Astrocyte of the hippocampus (primary cell): ENCODE data around the gene ZNF19.

ENCODE experiments used
- DNase-seq: peaks from one replicate; pipeline ENCODE4 v3.0.0; 2011; ENCODE audit warnings: low read depth, low spot score

The ZNF19 gene

DNA sequence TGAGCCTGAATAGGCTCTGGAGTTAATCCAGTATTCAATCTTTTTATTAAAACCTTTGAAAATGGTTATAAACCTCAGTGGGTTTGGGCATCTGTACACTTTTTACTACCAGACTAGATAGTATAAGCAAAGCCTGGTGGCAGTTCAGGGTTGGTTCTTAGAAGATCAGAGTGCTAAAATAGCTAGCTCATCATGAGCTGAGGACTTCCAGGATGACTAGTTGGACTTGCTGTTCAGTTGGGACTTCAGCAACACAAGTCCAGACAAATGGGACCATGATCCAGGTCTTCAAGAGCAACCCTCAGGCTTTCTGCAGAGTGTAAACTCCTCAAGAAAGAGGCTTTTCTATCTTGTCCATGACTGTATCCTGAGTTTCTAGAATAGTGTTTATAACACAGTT, 1.2 kb upstream of the ZNF19 start:
- no peak for DNase-seq

DNA sequence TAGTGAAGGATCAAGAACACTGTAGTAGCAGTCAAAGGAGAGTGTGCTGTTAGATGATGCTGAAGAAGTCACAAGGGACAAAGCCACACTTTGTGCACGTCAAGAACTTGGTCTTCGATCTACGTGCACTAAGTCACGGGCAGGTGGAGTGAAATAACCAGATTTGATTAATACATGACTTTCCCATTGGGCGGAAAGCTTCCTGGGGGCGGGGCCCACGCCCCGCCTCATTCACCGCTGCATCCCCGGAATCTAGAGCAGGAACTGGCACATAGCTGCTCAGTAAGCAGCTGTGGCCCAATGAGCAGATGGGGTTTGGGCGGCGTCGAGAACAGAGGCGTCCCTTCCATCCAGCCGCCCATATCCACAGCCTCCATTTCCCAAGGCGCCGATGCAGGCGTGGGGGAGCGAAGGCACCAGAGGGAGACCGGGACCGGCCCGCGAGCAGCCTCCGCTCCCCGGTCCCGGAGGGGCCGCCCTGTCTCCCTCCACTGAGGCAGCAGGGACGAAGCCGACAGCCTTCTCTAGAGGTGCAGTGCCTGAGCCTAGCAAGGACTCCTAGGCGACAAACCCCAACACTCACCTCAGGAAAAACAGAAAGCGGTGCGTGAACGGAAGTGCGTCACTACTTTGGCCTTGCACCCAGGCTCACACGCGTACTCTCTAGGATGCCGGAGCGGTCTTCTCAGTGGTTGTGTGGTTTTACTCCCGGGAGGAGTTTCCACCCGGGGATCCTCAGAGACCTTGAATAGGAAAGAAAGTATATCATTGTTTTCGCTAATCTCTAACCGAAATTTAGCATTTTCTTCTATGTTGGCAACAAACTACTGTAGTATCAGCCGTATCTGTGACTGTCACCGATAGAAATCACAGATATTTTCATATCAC, 4.9 kb downstream of the ZNF19 start:
- peak; percentile 95 for DNase-seq

DNA sequence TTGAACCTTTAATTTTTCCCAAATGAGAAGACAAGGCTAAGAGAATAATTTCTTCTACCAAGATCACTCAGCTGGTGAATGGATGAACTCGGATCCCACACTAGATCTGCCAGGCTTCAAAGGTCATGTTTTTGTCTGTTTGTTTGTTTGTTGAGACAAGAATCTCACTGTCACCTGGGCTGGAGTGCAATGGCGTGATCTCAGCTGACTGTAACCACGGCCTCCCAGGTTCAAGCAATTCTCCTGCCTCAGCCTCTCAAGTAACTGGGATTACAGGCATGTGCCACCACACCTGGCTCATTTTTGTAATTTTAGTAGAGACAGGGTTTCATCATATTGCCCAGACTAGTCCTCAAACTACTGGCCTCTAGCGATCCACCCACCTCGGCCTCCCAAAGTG, 6.6 kb downstream of the ZNF19 start:
- DNase-seq: no peak

DNA sequence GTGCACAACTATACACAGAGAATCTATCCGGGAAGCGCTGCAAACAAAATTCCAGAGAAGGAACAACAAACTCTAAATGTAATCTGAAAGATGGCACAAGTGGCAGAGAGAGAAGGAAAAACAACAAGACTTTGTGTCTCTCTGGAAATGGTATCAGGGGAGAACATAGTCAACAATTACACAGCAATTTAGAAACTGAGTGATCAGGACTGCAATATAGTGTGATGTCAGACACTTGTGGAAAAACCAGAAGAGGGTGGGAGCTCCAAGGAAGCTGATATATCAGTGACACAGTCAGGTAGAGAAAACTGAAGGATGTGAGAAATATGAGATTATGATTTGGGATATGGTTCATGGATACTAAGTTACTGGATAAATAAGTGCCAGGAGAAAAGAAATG, 8.2 kb downstream of the ZNF19 start:
- DNase-seq: no peak

DNA sequence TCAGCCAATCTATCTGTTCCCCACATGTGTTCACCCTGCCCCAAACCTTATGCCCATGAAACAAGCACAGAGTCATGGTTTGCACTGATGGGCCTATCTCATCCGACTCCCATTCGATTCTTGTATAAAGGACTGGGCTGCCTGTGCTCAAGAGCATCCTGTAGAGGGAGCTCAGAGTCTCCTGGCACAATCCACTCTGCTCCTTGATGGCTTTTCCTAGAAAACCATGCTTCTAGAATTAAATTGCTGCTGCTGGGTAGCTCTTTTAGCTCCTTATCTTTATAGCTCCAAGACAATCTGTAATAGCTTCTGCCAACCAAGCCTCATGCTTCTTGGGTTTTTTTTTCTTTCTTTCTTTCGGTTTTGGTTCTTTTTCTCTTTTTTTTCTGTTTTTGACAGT, 9.7 kb downstream of the ZNF19 start:
- no peak for DNase-seq

DNA sequence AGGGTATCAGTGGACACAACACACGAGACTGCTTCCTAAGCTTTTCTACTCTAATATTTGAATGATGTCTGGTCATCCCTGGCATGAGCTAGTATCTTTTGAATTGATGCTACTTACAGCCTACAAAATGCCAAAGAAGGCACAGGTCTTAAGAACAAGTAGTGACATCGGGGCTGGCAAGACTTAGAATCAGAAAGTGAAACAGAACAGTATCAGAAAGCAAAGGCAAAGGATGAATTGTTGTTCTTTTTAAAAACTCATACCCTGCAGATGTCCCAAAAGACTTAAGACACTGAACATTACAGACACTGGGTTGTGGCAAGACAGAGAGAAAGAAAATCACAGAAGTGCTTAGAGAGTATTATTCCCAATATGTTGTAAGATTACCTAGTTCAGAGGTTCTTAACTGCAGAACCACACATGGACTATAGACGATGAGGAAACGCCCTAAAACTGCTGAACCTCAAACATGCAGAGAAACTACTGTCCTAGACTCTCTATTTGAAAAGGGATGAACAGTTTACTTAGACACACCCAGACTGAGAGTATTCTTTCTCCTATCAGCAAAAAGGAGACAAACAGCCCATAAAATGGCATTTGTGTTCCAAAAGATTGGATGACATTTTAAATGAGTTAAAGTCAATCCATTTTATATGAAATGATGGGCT, 12.5 kb downstream of the ZNF19 start:
- DNase-seq: no peak

DNA sequence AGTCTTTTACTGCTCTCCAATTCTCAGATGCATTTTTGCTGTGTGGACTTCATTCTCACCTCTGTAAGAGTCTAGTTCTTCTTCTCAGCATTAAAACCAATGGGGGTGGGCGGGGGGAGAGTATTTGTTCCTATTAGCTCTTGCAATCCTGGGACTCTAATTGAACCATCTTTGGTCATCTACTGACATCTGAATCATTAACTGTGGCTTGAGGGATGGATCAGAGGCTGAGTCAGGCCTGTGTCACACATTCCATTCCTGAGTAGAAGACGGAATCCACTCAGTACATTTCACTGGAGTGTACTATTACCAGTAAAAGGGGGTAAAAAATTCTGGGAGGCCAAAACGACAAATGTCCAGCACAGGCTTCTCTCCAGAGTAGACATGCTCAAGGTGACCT, 14.3 kb downstream of the ZNF19 start:
- DNase-seq: peak; percentile 87

DNA sequence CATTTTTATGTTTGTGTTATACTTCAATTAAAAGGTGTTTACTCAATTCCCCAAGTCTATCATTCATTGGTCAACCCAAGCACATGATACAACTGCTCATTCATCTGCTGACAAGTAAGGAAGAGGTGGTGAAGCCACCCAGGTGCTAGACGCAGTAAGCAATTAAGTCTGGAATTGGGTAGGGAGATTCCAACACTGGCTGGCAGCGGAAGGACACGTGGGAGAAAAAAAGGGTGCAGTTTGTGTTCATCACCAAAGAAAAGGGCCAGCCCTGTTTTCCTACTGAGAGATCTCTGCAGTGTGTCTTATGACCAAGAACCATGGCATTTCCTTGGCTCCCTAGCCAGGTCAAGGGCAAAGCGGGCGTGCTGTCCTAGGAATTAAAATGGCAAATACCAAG, 15.2 kb downstream of the ZNF19 start:
- DNase-seq: peak; percentile 8

DNA sequence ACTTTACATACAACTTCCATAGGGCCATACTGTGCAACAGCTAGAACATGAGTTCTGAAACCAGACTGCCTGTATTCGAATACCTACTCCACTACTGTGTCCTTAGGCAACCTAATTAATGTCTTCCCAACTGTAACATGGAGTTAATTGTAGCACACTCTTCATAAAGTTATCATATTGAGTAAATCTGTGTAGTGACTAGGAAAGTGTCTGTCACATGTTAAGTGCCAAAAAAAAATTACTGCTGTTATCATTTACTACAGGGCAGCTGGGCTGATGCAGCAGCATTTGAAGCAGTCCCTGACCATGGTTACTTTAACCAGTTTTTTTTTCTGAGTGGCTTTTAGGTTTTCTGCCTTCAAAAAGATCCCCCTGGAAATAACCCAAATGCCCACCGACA, 16.2 kb downstream of the ZNF19 start:
- no peak for DNase-seq

DNA sequence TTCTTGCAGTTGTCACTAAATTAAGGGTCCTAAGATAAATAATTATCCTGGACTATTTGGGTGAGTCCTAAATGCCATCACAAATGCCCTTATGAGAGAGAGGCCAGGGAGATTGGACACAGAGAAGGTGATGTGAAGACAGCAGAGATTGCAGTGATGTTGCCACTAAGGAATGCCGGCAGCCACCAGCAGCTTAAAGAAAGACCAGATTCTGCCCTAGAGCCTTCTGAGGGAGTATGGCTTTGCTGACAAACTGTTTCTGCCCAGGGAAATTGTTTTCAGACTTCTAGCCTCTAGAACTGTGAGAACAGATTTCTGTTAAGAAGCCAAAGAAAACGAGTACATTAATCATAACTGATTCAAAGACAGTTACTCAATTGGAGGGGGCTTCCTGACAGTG, 17.1 kb downstream of the ZNF19 start:
- peak; percentile 7 for DNase-seq

DNA sequence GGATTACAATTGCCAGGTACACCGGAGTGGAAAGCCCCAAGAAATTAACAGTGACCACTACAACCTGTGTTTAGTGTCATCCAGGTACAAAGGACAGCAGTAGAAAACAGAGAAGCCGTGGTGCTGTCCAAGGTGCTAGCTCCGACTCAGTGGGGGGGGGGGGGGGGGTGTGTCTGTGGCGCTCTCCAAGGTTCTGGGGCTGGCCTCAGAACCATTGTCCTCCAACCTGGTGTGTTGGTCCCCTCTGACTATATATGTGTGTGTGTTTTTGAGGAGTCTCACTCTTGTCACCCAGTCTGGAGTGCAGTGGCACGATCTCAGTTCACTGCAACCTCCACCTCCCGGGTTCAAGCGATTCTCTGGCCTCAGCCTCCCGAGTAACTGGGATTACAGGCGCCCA, 21.3 kb downstream of the ZNF19 start:
- DNase-seq: peak; percentile 71

DNA sequence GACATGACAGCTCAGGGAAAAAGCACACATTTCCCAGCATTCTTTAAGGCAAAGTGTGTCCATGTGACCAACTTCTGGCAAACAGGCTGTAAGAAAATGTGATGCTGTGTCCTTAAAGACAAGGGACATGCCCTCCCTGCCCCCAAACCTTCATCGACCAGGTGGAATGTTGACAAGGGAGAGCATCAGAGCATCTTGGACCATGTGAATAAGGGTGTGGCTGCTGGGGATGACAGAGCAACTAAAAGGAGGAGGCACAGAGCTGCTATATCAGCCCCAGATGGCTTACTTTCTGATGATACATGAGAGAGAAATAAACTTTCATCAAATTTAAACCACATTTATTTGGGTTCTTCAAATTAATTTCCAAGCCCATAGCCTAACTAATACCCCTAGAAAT, 24.9 kb downstream of the ZNF19 start:
- no peak for DNase-seq

DNA sequence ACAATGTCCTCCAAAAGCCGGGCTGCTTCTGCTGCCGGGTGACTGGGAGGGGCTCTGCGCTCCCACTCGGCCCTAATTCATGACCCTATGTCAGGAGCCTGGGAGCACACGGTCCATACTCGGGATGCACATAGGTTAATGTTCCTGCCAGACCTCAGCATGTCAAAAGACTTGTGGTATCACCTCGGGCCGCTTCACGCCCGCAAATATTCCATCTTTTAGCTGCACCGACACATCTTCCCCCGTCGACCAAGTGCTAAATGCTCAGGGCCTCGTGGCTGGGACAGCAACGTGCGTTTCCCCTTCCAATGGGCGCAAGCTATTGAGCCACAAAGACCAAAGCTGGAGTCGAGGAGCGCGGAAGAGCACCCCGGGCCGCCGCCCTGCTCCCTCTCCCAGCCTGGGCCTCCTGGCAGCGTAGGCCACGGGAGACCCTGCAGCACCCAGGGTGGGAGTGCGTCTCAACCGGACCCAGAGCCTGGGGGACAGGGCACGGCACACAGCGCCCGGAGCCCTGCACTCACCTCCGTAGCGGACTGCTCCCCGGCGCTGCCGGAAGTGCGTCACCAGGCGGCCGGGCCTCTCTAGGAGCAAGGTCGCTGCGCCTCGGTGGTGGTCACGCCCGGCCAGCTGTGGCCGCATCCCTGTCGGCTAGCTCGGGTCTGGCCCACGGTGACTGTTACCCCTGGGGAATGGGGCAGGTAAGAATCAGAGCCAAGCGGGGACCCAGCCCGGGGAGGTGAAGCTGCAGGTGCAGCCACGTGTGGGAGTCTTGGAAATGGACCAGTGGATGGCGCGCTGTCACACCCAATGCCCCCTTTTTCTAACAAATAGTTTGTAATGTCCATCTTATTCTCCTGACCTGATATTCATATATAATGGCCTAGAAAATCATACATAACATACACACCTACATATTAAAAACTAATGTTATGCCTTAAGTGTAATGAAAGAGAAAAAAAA, 27.2 kb downstream of the ZNF19 start, which contains the start of gene ZNF23:
TSS of gene ZNF23 (minus strand) at position 562 of the 963 bp plus-strand sequence. CDS start 5,451 bp downstream, outside the sequence.
- peak; percentile 89 for DNase-seq

DNA sequence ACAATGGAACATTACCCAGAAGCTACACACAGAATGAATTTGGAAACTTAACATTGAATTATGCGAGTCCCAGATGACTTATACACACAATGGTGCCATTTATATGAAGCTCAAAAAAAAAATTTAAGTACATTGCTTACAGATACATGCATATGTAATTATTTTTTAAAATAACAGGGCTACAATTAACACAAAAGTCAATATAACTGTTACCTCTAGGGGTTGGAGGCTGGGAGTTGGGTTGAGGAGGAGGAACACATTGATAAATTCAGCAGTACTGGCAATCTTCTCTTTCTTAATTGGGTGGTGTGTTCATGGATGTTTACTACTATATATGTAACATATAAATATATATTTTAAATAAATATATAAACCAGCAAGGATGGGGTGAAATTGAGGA, 28.2 kb downstream of the ZNF19 start:
- no peak for DNase-seq

DNA sequence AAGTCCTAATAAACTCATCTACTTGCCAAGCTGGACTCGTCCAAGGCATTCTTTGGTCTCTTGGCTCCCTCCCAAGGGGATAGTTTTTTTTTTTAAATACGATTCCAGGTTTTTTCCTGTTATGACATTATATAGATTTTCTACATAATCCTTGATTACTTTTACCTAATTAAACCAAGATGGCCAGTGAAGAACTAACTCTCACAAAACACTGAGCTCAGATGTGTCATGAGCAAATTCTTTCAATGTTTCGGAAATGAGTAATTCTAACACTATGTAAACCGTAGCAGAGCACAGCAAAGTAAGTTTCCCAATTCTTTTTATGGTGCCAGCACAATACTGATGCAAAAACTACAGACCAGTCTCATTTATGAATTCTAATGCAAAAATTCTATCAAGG, 28.9 kb downstream of the ZNF19 start:
- DNase-seq: peak; percentile 68

DNA sequence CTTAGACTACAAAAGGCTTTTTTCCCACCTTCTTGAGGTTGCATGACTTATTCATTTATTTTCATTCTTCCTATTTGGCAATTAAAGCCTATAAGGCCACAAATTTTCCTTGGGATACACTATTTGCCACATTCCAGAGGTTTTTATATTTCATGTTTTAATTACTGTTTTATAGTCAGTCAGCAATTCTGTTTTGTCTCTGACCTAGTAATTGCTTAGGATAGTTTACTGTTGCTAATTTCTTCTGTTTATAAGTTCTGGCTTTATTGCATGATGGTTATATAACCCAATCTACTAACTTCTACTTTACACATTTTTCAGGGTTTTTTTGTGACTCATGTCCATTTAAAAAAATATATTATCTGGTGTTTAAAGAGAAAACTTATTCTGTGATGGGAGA, 29.6 kb downstream of the ZNF19 start:
- DNase-seq: no peak

DNA sequence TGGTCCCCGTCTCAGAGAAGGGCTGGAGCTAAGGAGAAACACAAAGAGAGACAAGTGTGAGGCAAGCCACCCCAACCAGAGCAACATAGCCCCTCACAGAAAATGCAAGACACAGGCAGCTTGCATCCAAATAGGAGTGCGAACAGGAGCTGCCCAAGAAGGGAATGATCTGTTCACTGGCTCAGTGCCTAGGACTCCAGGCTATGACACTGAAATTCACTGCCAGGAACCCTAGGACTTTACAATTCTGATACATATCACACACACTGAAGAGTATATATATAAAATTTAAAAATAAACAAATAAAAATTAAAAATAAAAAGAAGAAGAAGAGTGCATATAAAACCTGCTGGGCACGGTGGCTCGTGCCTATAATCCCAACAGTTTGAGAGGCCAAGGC, 32.3 kb downstream of the ZNF19 start:
- no peak for DNase-seq

DNA sequence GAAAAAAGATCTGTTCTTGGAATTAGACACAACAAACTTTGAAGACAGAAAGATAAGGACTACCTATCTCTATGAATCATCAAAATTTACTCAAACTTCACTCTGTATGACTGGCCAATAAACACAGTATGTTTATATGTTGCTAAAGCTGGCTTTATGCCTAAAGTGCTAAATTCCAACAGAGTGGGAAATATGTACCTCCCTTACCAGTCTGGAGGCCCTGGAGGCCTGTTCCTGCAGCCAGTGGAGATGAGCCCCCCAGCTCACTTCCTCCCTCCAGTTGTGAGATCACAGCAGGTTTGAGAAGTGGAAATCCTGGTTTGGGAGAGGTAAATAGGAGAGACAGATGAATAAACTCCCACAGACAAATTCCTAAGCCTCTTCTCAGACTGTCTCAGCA, 36.1 kb downstream of the ZNF19 start:
- no peak for DNase-seq

DNA sequence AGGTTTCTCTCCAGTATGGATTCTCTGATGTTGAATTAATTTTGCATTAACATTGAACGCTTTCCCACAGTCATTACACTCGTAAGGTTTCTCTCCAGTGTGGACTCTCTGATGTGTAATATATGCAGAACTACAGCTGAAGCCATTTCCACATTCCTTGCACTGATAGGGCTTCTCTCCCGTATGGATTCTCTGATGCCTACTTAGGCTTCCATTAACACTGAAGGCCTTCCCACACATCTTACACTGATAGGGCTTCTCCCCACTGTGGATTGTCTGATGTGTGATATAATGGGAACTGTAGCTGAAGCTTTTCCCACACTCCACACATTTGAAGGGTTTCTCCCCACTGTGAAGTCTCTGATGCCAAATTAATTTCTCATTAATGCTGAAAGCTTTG, 40.1 kb downstream of the ZNF19 start:
- no peak for DNase-seq

DNA sequence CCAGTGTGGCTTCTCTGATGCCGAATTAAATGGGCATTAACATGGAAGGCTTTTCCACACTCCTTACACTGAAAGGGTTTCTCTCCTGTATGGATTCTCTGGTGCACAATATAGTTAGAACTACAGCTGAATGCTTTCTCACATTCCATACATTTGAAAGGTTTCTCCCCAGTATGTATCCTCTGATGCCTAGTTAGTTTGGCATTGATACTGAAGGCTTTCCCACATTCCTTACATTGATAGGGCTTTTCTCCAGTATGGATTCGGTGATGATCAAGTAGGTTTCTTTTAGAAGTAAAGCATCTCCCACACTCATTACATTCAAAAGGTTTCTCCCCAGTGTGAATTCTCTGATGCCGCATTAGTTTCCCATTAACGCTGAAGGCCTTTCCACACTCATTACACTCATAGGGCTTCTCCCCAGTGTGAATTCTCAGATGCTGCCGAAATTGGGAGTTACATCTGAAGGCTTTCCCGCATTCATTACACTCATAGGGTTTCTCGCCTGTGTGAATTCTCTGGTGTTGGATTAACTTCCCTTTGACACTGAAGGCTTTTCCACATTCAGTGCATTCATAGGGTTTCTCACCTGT, 40.8 kb downstream of the ZNF19 start:
- no peak for DNase-seq

DNA sequence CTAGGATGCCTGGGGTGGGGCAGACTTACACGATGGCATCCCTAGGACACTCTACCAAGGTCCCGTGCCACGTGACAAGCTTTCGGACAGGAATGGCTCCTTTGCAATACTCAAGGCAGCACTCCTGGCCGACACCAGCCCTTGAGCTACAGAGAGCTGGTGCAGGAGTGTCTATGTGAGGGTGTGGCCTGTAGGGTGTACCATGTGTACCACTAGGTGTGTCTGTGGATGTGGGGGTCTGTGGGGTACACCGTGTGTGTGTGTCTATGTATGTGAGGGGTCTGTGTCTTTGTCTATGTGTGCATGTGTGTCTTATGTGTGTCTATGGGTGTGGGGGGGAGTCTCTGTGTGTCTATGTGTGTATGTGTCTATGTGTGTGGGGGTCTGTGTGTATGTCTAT, 45.4 kb downstream of the ZNF19 start:
- DNase-seq: no peak

DNA sequence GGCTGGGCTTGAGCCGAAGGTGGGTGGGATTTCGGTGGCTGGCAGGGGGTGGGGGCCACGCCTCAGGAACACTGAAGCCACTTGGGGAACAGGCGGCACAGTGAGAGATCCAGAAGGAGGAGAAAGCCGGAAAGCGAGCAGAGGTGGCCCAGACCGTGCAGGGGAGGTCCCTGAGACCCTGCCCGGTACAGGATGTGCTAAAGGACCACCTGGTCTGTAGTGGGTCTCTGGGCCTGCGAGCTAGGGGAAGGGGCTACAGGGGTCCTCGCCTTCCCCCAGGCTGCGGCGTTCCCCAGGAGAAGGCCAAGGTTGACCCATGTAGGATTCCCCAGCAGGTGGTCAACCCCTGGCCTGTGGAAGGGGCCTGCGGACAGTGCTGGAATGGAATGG, 47.1 kb downstream of the ZNF19 start, which contains the start of gene TLE7:
TSS of gene TLE7 (minus strand) at position 4 of the 390 bp plus-strand sequence. CDS start 8,730 bp downstream, outside the sequence.
- no peak for DNase-seq
